ENCODE measurements around the gene ITIH4.
A peak's percentile ranks its signal among the peaks of the same experiment; 100 is the strongest.
"Not testable (repeated sequence)": the region's sequence is repeated elsewhere in the genome, so short reads cannot be mapped to it uniquely, and the experiment has no call there.

The ITIH4 gene

DNA sequence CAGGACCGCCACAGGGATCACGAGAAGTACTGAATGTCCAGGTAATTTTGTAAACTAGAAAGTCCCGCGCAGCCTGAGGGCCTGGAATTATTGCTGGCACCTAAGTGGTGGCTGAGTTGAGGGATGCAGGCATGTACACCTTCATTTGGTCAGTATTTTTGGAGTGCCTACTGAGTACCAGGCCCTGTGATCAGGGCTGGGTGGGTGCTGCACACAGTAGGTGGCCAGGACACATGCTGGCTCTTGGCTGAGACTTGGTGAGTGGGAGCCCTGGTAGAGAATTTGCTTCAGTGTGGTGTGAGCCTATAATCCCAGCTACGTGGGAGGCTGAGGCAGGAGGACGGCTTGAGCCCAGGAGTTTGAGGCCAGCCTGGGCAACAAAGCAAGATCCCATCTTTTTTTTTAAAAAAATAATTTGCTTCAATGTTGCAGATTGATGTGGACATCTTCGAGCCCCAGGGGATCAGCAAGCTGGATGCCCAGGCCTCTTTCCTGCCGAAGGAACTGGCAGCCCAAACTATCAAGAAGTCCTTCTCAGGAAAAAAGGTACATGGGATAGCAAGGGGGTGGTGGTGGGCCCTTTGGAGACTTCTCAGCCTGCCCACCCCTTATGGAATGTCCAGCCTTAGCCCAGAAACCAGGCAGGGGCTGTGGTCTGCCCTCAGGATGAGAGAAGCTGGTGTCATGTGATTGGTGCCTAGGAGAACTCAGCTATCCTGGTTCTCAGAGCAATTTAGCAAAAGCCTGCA, 50.5 kb downstream of the ITIH4 start:
- no peak for DNase-seq

DNA sequence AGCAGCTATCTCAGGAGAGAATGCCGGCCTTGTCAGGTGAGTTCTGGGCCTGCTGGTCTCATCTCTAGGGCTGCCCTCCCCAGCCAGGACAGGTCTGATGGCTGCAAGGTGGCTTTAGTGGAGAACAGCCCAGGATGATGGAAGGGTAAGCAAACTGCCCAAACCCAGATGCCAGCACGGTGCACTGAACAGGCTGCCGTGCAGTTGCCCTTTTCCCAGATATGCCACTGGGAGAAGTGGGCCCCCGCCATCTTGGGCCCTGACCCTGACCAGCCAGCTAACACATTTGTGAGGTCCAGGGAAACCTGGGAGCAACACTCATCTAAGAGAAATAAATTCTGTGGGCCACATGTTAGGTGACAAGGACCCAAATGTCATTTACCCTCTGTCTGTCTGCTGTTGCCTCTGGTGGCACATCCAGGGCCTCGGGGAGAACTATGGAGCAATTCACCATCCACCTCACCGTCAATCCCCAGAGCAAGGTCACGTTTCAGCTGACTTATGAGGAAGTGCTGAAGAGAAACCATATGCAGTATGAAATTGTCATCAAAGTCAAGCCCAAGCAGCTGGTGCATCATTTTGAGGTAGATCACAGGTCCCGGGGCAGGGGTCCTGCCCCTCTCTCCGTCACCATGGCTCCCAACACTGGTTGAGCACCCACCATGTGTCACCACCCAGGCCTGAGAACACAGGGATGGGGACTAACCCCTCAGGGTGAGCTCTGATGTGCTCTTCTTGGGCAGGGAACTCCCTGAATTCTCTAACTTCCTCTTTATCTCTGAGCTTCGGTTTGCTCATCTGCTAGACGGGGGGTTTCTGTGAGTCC, 51.2 kb downstream of the ITIH4 start:
- peak; percentile 43 for DNase-seq

GRCh38 chr3:52777959-52778805, 52.3 kb downstream of the ITIH4 start:
- peak; percentile 51 for DNase-seq

DNA sequence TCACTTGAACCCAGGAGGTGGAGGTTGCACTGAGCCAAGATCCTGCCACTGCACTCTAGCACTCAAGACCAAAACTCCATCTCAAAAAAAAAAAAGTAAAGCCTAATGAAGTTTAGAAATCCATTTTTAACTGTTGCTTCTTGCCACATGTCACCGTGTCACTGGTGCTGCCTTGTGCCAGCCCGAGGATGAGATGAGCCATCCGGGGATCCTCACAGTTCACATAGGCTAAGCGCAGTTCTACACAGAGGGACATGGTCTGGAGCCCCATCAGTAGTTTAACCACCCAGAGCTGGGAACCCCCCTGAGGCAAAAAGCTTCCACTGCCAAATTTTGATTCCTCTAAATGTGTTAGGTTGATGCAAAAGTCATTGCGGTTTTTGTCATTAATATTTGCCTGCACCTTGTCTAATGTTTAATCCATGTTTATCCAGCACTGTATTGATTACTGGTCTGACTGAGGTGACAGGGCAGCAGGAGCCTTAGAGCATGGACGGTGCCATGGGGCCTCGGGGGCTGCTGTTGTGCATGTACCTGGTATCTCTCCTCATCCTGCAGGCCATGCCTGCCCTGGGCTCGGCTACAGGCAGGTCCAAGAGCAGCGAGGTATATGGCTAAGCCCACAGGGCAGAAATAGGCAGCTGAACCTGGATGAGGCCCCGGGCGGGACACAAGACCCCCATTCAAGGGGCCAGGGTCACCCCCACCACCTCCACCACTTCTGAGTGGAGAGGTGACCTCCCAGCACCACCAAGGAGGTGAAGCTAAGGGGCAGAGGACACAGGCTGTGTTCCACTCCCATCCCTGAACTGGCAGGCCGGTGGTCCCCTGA, 53.1 kb downstream of the ITIH4 start, which contains the start of gene ITIH1:
TSS of gene ITIH1 (plus strand) at position 473 of the 832 bp plus-strand sequence. CDS start at position 490, 17 bp downstream.
- no peak for DNase-seq

DNA sequence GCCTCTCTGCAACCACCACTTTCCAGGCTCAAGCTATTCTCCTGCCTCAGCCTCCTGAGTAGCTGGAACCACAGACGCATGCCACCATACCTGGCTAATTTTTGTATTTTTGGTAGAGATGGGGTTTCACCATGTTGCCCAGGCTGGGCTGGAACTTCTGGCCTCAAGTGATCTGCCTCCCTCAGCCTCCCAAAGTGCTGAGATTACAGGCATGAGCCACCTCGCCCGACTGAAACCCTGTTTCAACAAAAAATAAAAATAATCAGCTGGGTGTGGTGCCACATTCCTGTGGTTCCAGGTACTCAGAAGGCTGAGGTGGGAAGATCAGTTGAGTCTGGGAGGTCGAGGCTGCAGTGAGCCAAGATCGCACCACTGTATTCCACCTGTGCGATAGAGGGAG, 54.0 kb downstream of the ITIH4 start:
- DNase-seq, result not testable (repeated sequence)

DNA sequence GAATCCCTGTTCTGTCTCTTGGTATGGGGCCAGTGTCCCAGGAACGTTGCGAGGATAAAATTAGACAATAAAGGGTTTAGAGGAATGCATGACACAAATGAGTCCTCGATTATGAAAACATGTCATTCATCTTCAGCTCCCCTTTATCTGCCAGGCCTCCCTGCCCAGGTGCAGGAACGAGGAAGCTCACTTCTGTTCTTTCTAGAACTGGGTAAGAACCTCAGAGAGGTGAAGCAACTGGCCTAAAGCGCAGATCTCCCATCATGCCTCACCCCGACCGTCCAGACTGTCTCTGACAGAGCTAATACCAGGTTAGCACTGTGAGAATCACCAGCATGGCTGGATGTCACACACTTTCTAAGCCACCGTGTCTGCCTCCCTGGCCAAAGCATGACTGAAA, 54.6 kb downstream of the ITIH4 start:
- DNase-seq, result no peak

- no peak for DNase-seq
These were observed 55.3 kb downstream of the ITIH4 start for GRCh38 chr3:52774901-52775864.

DNA sequence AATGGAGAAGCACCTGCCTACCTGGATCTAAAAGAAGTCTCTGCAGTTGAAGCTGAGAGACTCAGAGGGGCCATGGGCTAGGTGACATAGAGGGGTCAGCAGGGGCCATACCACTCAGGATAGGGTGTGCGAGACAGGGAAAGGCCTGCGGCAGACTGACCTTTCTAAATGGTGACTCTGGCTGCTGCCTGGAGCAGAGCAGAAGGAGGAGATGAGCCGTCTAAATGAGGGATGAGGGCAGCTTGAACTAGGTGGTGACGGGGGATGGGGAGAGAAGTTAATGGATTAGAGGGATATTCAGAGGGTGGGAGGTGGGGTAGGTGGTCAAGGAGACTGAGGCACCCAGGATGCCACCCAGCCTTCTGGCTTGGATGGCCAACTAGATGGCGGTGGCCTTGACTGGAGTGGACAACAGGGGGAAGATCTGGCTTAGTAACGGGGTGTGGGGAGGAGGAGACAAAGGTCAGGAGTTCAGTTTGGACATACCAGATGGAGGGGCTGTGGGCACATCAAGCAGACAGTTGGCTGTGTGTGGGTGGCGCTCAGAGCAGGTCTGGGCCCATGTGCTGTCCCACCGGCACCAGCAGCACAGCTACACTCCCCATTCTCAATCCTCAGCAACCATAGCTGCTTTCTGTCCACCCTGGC, 56.3 kb downstream of the ITIH4 start:
- no peak for DNase-seq

- DNase-seq, result no peak
These were observed 57.0 kb downstream of the ITIH4 start for GRCh38 chr3:52773361-52774065.

DNA sequence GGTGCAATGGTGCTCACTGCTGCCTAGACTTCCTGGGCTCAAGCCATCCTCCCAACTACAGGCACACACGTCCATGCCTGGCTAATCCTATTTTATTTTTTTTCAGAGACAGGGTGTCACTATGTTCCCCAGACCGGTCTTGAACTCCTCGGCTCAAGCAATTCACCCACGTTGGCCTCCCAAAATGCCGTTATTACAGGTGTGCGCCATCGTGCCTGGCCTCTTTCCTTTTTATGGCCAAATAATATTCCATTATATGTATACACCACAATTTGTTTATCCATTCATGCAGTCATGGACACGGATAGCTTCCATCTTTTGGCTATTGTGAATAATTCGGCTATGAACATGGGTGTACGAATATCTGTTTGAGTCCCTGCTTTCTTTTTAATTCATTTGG, 58.8 kb downstream of the ITIH4 start:
- no peak for DNase-seq

- no peak for DNase-seq
These were observed 59.2 kb downstream of the ITIH4 start for GRCh38 chr3:52771334-52771681.

GRCh38 chr3:52770496-52771333, 59.8 kb downstream of the ITIH4 start, which contains the start of gene NEK4:
NEK4 (minus strand) TSS chr3:52770940; CDS start chr3:52770746, 194 bp downstream.
- DNase-seq, result peak; percentile 93

GRCh38 chr3:52769786-52770455, 60.6 kb downstream of the ITIH4 start:
- no peak for DNase-seq

DNA sequence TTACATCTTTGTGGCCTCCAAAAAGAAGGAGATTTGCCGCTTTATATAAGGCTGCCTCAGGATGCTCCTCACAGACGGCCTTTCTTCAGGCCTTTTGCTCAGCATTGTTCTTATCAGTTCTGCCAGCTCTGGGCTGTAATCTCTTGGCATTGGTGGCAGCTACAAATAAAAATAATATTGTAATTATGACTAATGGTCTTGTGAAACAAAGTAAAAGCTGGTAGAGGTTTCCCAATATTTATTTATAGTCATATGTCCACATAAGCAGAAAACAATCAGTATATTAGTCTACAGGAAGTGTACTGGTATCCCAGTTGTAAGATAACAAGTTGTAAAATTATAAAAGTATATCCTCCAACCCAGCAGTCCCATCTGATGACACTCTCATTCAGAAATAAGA, 67.0 kb downstream of the ITIH4 start:
- no peak for DNase-seq

Measured in activated CD8-positive, alpha-beta memory T cell treated with anti-CD3 and anti-CD28 coated beads for 24 hours (primary cell).